Ishikawa (cell line): ENCODE data around the gene NOTCH2.
A peak's percentile ranks its signal among the peaks of the same experiment; 100 is the strongest.

ENCODE experiments used
- CEBPB ChIP-seq: IDR thresholded peaks from 2 replicates; pipeline ENCODE4 v1.6.1; 2012
- CREB1 ChIP-seq: IDR thresholded peaks from 2 replicates; pipeline ENCODE4 v1.6.1; 2012; ENCODE audit warnings: low read depth
- EGR1 ChIP-seq: IDR thresholded peaks from 2 replicates; pipeline ENCODE4 v1.6.1; 2012
- EP300 ChIP-seq: IDR thresholded peaks from 2 replicates; pipeline ENCODE4 v1.6.1; 2012; ENCODE audit warnings: borderline replicate concordance
- FOXM1 ChIP-seq: IDR thresholded peaks from 2 replicates; pipeline ENCODE4 v1.6.1; 2012; ENCODE audit warnings: low read depth, borderline replicate concordance
- MAX ChIP-seq: IDR thresholded peaks from 2 replicates; pipeline ENCODE4 v1.6.1; 2012
- NFIC ChIP-seq: IDR thresholded peaks from 2 replicates; pipeline ENCODE4 v1.6.1; 2012
- RAD21 ChIP-seq: IDR thresholded peaks from 2 replicates; pipeline ENCODE4 v1.6.1; 2012; ENCODE audit warnings: low read depth
- TAF1 ChIP-seq: IDR thresholded peaks from 2 replicates; pipeline ENCODE4 v1.6.1; 2012; ENCODE audit warnings: low read depth, mild to moderate bottlenecking
- TCF12 ChIP-seq: IDR thresholded peaks from 2 replicates; pipeline ENCODE4 v1.6.1; 2012; ENCODE audit warnings: low read depth
- TEAD4 ChIP-seq: IDR thresholded peaks from 2 replicates; pipeline ENCODE4 v1.6.1; 2012
- USF1 ChIP-seq: IDR thresholded peaks from 2 replicates; pipeline ENCODE4 v1.6.1; 2012
- YY1 ChIP-seq: IDR thresholded peaks from 2 replicates; pipeline ENCODE4 v1.6.1; 2012; ENCODE audit warnings: low read depth
- ZBTB7A ChIP-seq: IDR thresholded peaks from 2 replicates; pipeline ENCODE4 v1.6.1; 2012; ENCODE audit warnings: low read depth
- TF ChIP-seq, protein P1 (sequence below): IDR thresholded peaks from 2 replicates; pipeline ENCODE4 v1.6.1; 2012; ENCODE audit warnings: low read depth, mild to moderate bottlenecking

Gene NOTCH2

DNA sequence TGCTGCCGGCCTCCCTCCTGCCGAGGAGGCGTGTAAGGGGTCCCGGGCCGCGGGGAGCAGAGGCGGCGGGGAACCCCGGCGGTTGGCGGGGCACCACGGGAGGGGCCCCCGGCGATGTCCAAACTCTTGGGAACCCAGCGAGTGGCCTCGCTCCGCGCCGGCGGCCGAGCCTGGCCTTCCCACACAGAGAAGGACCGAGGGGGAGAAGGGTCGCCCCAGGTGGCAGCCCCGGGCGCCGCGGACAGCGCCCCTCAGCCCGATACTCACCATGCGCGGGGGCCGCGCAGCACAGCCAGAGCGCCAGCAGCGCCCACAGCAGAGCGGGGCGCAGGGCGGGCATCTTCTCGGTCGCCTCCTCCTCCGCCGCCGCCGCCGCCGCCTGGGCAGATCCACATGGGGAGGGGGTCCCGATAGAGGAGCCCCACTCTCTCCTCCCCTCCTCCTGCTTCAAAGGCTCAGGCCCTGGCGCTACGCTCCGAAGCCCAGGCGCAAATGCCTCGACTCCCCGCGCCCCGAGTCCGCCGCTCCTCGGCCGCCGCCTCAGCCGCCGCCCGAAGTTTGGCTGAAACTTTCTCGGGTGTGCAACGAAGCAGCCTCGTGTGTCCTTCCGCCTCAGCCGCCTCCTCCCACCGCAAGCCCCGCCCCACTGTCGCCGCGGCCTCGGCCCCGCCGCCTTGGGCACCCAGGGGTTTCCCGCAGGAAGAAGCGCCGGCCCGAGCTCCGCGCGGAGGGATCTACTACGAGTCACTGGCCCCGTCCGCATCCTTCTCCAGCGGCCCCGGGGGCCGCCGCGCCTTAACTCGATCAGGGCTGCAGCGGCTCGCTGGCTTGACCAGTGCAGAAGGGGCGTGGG, at the start of gene NOTCH2:
Gene NOTCH2, minus strand, starts transcription at position 596 of the 853 bp plus-strand sequence. Its CDS starts 256 bp downstream, at position 340.
- TF ChIP-seq TAF1 = peak; percentile 63; the same call in 1 of the 2 replicates

DNA sequence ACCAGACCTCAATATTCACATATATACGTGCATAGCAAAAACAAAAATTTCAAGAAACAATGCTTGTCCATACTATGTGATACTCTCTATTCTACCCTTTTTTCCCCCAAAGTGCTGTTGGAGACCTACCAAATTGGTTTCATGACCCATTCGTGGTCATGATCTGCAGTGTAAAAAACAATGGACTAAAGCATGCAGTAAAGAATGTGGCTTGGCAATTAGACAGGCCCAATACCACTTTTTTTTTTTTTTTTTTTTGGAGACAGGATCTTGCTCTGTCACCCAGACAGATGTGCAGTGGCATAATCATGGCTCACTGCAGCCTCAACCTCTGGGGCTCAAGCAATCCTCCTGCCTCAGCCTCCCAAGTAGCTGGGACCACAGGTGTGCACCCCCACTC, 21.3 kb downstream of the NOTCH2 start:
- peak; percentile 13; the same call in 1 of the 2 replicates for TF ChIP-seq NFIC
- TF ChIP-seq TEAD4 = 0 out of 2 replicates have a peak, but pooled peaks have one; percentile 34

DNA sequence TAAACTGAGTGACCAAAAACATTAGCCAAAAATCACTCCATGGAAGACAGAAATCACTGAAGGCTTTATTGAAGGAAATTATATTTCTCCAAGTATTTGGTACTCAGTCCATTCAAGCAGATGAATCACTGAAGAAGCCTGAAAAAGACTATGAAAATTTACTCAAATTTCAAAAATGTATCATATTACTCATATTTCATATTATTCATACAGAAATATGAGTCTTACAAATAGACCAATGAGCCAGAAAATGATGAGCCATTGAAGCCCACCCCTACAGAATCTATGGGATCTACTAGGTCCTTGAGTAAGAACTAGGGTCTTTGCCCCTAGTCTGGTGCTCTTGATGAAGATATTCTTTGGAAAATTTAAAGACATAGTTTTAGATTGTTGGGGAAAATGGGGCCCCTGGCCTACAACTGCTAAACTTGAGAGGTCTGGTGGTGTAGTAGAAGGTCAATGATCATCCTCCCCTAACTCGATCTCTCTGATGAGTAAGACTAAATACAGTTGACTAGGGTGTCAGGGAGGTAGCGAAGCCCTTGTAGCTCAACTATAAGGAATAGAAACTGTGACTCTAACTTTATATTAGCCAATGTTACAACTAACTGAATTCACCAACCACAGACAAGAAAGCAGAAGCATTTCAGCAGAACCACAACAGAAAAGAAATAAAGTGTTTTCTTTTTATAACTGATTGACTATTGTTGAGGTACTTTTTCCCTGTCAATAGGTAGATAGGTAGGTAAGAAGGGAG, 81.0 kb downstream of the NOTCH2 start:
- TF ChIP-seq USF1 (no peak), EGR1 (no peak), YY1 (no peak), TEAD4 (no peak), RAD21 (no peak), EP300 (no peak), MAX (no peak), ZBTB7A (no peak), NFIC (no peak), CEBPB (no peak), CREB1 (no peak), TAF1 (no peak), FOXM1 (no peak), TCF12 (no peak)
- TF ChIP-seq, protein P1, sequence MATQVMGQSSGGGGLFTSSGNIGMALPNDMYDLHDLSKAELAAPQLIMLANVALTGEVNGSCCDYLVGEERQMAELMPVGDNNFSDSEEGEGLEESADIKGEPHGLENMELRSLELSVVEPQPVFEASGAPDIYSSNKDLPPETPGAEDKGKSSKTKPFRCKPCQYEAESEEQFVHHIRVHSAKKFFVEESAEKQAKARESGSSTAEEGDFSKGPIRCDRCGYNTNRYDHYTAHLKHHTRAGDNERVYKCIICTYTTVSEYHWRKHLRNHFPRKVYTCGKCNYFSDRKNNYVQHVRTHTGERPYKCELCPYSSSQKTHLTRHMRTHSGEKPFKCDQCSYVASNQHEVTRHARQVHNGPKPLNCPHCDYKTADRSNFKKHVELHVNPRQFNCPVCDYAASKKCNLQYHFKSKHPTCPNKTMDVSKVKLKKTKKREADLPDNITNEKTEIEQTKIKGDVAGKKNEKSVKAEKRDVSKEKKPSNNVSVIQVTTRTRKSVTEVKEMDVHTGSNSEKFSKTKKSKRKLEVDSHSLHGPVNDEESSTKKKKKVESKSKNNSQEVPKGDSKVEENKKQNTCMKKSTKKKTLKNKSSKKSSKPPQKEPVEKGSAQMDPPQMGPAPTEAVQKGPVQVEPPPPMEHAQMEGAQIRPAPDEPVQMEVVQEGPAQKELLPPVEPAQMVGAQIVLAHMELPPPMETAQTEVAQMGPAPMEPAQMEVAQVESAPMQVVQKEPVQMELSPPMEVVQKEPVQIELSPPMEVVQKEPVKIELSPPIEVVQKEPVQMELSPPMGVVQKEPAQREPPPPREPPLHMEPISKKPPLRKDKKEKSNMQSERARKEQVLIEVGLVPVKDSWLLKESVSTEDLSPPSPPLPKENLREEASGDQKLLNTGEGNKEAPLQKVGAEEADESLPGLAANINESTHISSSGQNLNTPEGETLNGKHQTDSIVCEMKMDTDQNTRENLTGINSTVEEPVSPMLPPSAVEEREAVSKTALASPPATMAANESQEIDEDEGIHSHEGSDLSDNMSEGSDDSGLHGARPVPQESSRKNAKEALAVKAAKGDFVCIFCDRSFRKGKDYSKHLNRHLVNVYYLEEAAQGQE = no peak

- no peak for TF ChIP-seq EGR1
- no peak for TF ChIP-seq NFIC
- TF ChIP-seq CEBPB = no peak
- no peak for TF ChIP-seq USF1
- TF ChIP-seq TEAD4 = no peak
- no peak for TF ChIP-seq FOXM1
- no peak for TF ChIP-seq ZBTB7A
- TF ChIP-seq MAX = no peak
- TF ChIP-seq, protein P1 = no peak
- no peak for TF ChIP-seq YY1
- no peak for TF ChIP-seq RAD21
- TF ChIP-seq TCF12 = no peak
- no peak for TF ChIP-seq TAF1
- TF ChIP-seq CREB1 = no peak
- no peak for TF ChIP-seq EP300
Measured at GRCh38 chr1:119987686-119988085, 81.8 kb downstream of the NOTCH2 start.

- TF ChIP-seq, protein P1 = no peak
- TF ChIP-seq ZBTB7A = no peak
- no peak for TF ChIP-seq TEAD4
- TF ChIP-seq CEBPB = no peak
- TF ChIP-seq NFIC = no peak
- no peak for TF ChIP-seq TAF1
- no peak for TF ChIP-seq YY1
- no peak for TF ChIP-seq RAD21
- TF ChIP-seq EP300 = no peak
- TF ChIP-seq TCF12 = no peak
Measured at GRCh38 chr1:119987112-119987511, 82.3 kb downstream of the NOTCH2 start.
